Stimulated activated naive CD8-positive, alpha-beta T cell treated with anti-CD3 and anti-CD28 coated beads, Interleukin-15, Interleukin-2, amounts not matched to agents 100 ng/mL and 50 ng/mL, for 24 hours (primary cell): ENCODE measurements around the gene DHRS9.
"Not testable (repeated sequence)": the region's sequence is repeated elsewhere in the genome, so short reads cannot be mapped to it uniquely, and the experiment has no call there.

ENCODE experiments used
- H3K27ac Mint-ChIP-seq: one replicate; pipeline ENCODE4 v1.8.0; 2021; ENCODE audit warnings: mild to moderate bottlenecking, mixed read lengths
- H3K27me3 Mint-ChIP-seq: one replicate; pipeline ENCODE4 v1.8.0; 2021; ENCODE audit warnings: mixed read lengths
- H3K36me3 Mint-ChIP-seq: one replicate; pipeline ENCODE4 v1.8.0; 2021; ENCODE audit warnings: low read depth, mixed read lengths
- H3K4me1 Mint-ChIP-seq: one replicate; pipeline ENCODE4 v1.8.0; 2021; ENCODE audit warnings: low read depth, mixed read lengths
- H3K4me3 Mint-ChIP-seq: one replicate; pipeline ENCODE4 v1.8.0; 2021; ENCODE audit warnings: mild to moderate bottlenecking, mixed read lengths
- H3K9me3 Mint-ChIP-seq: one replicate; pipeline ENCODE4 v1.8.0; 2021; ENCODE audit warnings: mixed read lengths

The DHRS9 gene

DNA sequence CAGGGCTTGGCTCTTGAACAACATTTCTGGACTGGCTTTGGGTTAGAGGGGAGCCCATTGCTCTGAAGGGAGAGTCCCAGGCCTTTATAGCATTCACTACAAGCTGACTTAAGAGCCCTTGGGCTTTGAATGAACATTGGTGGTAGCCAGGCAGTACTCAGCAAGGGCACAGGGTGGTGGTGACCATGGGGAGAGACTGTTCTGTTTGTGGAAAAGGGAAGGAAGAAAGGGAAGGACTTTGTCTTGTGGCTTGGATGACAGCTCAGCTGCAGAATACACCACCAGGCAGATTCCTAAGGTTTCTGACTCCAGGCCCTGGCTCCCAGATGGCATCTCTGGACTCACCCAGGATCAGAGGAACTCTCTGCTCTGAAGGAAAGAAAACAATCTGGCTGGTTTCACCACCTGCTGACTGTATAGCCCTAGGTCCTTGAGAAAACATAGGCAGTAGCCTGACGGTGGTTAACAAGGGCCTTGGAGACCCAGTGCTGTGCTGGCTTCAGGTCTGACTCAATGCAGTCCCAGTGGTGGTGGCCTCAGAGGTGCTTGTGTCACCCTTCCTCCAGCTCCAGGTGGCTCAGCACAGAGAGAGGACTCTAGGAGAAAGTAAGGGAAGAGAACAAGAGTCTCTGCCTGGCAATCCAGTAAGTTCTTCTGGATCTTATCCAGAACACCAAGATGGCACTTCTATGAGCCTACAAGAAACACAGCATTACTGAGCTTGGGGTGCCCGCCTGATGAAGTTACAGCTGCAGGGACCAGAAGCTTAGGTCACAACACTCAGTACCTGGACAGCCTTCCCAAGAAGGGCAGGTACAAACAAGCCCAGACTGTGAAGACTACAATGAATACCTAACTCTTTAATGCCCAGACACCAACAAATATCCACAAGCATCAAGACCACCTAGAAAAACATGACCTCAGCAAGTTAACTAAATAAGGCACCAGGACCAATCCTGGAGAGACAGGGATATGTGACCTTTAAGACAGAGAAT lies 21.8 kb upstream of the DHRS9 start:
- no peak overlapping the region for H3K27ac Mint-ChIP-seq
- no peak overlapping the region for H3K4me3 Mint-ChIP-seq
- H3K36me3 Mint-ChIP-seq: peaks cover 6% of the 10 kb centered on the region
- peaks cover 8% of the 10 kb centered on the region for H3K9me3 Mint-ChIP-seq
- no peaks in the 10 kb centered on the region for H3K4me1 Mint-ChIP-seq
- no peaks in the 10 kb centered on the region for H3K27me3 Mint-ChIP-seq

DNA sequence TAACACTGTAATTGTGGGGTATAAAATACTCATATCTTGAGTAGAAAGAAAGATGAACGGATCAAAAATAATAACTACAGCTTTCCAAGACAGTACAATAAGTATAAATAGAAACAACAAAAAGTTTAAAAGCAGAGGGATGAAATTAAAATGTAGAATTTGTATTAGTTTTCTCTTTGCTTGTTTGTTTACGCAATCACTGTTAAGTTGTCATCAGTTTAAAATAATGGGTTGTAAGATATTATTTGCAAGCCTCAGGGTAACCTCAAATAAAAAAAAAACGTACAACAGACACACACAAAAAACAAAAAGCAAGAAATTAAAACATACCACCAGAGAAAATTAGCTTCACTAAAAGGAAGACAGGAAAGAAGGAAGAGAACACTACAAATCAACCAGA lies 20.2 kb upstream of the DHRS9 start:
- H3K27me3 Mint-ChIP-seq: no peaks in the 10 kb centered on the region
- no peaks in the 10 kb centered on the region for H3K36me3 Mint-ChIP-seq
- H3K4me3 Mint-ChIP-seq: no peak overlapping the region
- H3K4me1 Mint-ChIP-seq: no peaks in the 10 kb centered on the region
- H3K9me3 Mint-ChIP-seq: peaks cover under 1% of the 10 kb centered on the region
- H3K27ac Mint-ChIP-seq: no peak overlapping the region

DNA sequence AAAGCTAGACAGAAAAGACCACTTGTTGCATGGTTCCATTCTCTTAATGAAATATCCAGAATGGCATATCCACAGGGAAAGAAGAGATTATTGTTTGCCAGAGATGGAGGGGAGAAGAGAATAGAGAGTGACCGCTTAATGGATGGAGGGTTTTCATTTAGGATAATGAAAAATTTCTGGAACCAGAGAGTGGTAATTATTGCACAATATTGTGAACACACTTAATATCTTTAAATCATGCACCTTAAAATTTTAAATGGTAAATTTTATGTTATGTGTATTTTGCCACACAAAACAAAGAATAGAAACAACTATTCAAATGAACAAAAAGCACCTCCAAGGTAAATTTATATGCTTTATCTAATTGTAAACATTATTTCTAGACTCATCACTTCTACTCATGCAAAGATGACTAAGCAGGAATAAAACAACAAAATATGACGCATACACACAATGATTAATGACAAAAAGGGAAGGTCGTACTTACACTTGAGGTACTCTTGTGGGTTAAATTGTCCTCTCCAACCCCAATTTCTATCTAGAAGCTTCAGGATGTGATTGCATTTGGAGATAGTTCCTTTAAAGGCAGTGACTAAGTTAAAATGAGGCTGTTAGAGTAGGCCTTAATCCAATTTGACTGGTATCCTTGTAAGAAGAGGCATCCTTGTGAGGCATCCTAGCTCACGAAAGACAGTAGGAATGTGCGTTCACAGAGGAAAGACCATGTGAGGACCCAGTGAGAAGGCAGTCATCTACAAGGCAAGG lies 18.7 kb upstream of the DHRS9 start:
- peaks cover 5% of the 10 kb centered on the region for H3K36me3 Mint-ChIP-seq
- H3K27ac Mint-ChIP-seq: no peak overlapping the region
- no peaks in the 10 kb centered on the region for H3K4me1 Mint-ChIP-seq
- H3K4me3 Mint-ChIP-seq: no peak overlapping the region
- H3K9me3 Mint-ChIP-seq: peaks cover 14% of the 10 kb centered on the region
- H3K27me3 Mint-ChIP-seq: peaks cover 5% of the 10 kb centered on the region

DNA sequence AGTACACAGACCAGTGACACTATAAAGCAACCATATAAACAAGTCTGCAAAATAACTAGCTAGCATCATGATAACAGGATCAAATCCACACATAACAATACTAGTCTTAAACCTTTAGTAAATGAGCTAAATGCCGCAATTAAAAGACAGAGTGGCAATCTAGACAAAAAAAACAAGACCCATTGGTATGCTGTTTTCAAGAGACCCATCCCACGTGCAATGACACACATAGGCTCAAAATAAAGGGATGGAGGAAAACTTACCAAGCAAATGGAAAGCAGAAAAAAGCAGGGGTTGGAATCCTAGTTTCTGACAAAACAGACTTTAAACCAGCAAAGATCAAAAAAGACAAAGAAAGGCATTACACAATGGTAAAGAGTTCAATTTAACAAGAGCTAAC lies 14.8 kb upstream of the DHRS9 start:
- peaks cover 21% of the 10 kb centered on the region for H3K9me3 Mint-ChIP-seq
- H3K36me3 Mint-ChIP-seq, H3K27me3 Mint-ChIP-seq, H3K4me1 Mint-ChIP-seq, H3K27ac Mint-ChIP-seq, H3K4me3 Mint-ChIP-seq: not testable (repeated sequence)

GRCh38 chr2:169064199-169064598 lies 5.2 kb upstream of the DHRS9 start:
- not testable (repeated sequence) for H3K27ac Mint-ChIP-seq, H3K36me3 Mint-ChIP-seq, H3K4me3 Mint-ChIP-seq, H3K9me3 Mint-ChIP-seq, H3K27me3 Mint-ChIP-seq
- H3K4me1 Mint-ChIP-seq: peaks cover 17% of the 10 kb centered on the region

- H3K27ac Mint-ChIP-seq: no peak overlapping the region
- H3K36me3 Mint-ChIP-seq: no peaks in the 10 kb centered on the region
- peaks cover 28% of the 10 kb centered on the region for H3K4me1 Mint-ChIP-seq
- H3K4me3 Mint-ChIP-seq: no peak overlapping the region
- H3K27me3 Mint-ChIP-seq: no peaks in the 10 kb centered on the region
- no peaks in the 10 kb centered on the region for H3K9me3 Mint-ChIP-seq
Observed at GRCh38 chr2:169065422-169065821, 3.9 kb upstream of the DHRS9 start.

DNA sequence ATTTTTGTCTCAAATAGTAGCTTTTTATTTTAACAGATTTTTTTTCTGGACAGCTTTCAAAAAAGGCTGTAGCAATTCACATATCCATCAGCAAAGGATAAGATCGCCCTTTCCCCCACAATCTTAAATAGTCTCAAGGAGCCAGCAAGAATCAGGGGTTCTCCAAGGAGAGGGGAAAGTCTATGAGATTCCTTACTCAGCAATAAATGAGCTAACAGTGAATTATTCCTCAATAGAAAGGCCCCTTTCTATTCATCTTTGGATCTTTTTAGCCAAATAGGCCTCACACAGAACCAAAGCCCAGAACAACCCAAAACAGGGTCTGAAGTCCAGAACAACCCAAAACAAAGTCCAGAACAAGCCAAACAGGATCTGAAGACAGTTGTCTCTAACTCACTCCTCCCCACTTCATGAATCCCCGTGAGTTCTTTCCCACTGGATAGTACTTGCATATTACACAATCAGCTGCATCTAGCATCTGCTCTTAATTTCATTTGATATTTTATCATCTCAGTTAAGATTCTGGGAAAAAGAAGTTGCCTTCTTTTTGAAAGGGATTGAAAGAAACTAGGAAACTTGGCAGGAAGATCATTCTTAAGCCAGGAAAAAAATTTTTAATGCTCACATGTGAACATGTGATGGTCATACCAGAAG lies 3.4 kb upstream of the DHRS9 start:
- H3K9me3 Mint-ChIP-seq: no peaks in the 10 kb centered on the region
- H3K27me3 Mint-ChIP-seq: no peaks in the 10 kb centered on the region
- H3K4me1 Mint-ChIP-seq: peaks cover 29% of the 10 kb centered on the region
- H3K27ac Mint-ChIP-seq: no peak overlapping the region
- no peaks in the 10 kb centered on the region for H3K36me3 Mint-ChIP-seq
- no peak overlapping the region for H3K4me3 Mint-ChIP-seq

GRCh38 chr2:169066897-169067296 lies 2.5 kb upstream of the DHRS9 start:
- H3K27me3 Mint-ChIP-seq: no peaks in the 10 kb centered on the region
- H3K4me3 Mint-ChIP-seq: no peak overlapping the region
- H3K36me3 Mint-ChIP-seq: no peaks in the 10 kb centered on the region
- H3K9me3 Mint-ChIP-seq: no peaks in the 10 kb centered on the region
- H3K27ac Mint-ChIP-seq: no peak overlapping the region
- H3K4me1 Mint-ChIP-seq: peaks cover 35% of the 10 kb centered on the region

- no peaks in the 10 kb centered on the region for H3K27me3 Mint-ChIP-seq
- no peaks in the 10 kb centered on the region for H3K9me3 Mint-ChIP-seq
- peaks cover 65% of the 10 kb centered on the region for H3K4me1 Mint-ChIP-seq
- peaks cover 9% of the 10 kb centered on the region for H3K36me3 Mint-ChIP-seq
- H3K27ac Mint-ChIP-seq: peak overlapping the region; percentile 82
- peak overlapping the region; percentile 66 for H3K4me3 Mint-ChIP-seq
Observed at GRCh38 chr2:169069833-169070232, 470 bp downstream of the DHRS9 start.

GRCh38 chr2:169071455-169071854 lies 2.1 kb downstream of the DHRS9 start:
- Mint-ChIP-seq H3K4me1 (peaks cover 63% of the 10 kb centered on the region), H3K27ac (peak overlapping the region; percentile 50), H3K36me3 (peaks cover 9% of the 10 kb centered on the region), H3K9me3 (no peaks in the 10 kb centered on the region), H3K27me3 (no peaks in the 10 kb centered on the region), H3K4me3 (peak overlapping the region; percentile 24)

DNA sequence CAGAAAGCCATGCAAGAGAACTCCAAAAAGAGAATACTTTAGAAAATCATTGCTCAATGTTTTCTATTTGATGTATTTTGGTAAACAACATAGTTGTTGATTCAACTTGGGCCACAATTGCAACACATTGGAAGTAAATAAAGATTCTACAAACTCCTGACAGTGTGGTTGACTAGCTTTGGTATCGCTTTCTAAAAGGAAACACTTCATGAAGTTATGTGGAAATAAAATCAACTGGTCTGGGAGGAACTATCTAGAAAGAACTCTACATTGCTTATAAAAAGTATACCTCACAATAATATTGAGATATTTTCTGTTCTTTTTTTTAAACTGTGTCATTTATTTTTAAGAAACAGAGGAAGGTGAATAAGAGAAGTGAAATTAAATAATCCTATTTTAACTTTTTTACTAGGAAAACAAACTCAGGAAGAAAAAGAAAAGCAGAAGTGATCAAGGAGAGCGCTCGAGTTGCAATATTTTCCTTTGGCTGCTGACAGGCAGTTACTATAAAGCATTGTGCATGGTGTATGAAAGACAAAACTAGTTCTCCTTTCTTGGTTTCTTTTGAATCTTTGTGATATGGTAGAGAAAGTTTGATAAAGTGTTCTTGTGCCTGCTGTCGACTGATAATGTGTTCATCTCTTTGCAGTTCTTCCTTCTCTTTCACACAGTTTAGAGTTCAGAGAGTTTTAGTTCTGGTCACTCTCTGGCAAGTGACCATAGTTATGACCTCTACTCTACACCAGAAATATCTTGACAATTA lies 3.0 kb downstream of the DHRS9 start:
- Mint-ChIP-seq H3K27ac (peak overlapping the region; percentile 86), H3K9me3 (no peaks in the 10 kb centered on the region), H3K27me3 (no peaks in the 10 kb centered on the region), H3K4me1 (peaks cover 57% of the 10 kb centered on the region), H3K36me3 (peaks cover 9% of the 10 kb centered on the region), H3K4me3 (peak overlapping the region; percentile 6)

DNA sequence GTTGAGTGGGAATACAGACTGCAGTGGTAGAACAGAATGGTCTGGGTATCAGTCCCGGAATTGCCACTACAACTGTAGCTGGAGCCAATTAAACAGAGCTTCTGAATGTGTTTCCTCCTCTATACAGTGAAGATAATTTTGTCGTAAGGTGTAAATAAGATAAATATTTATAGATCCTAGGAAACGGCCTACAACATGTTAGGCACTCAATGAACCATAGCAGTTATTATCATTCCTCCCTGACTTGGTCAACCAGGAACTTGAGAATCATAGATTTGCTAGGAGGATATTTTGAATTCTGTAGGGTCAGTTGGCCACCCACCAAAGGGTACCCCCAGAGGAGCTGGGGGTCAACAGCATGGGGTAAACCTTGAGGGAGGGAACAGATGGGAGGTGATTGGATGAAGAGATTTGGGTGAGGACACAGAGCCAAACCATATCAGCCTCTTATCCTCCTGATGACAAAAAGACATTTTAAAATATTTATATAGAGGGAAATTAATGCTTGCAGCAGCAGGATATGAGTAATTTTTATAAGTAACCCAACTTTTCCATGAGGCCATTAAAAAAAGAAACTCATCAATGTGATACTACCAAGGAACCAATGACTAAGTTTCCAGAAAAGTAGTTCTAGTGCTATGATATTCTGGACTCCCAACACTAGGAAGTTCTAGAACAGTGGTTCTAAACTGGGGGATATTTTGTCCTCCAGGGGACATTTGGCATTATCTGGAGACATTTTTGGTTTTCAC lies 4.0 kb downstream of the DHRS9 start:
- Mint-ChIP-seq H3K9me3 (no peaks in the 10 kb centered on the region), H3K4me3 (peak overlapping the region; percentile 23), H3K36me3 (peaks cover 9% of the 10 kb centered on the region), H3K27ac (peak overlapping the region; percentile 93), H3K4me1 (peaks cover 57% of the 10 kb centered on the region), H3K27me3 (no peaks in the 10 kb centered on the region)

- H3K27ac Mint-ChIP-seq: peak overlapping the region; percentile 93
- H3K36me3 Mint-ChIP-seq: peaks cover 9% of the 10 kb centered on the region
- no peaks in the 10 kb centered on the region for H3K27me3 Mint-ChIP-seq
- peak overlapping the region; percentile 23 for H3K4me3 Mint-ChIP-seq
- H3K9me3 Mint-ChIP-seq: no peaks in the 10 kb centered on the region
- peaks cover 49% of the 10 kb centered on the region for H3K4me1 Mint-ChIP-seq
Observed at GRCh38 chr2:169073963-169074751, 4.8 kb downstream of the DHRS9 start.
